ENCODE results near the gene CNPPD1.

- no peak for TF ChIP-seq NR2C2 (CRISPR knock-in tag; IDR thresholded peaks at IDR 0.05)
- TF ChIP-seq CTCF (IDR thresholded peaks at IDR 0.05), result no peak
These were observed at the start of gene CNPPD1 for GRCh38 chr2:219176818-219177551.
